LNCaP clone FGC (cell line): Measurements from ENCODE around the gene ATP5ME.

Source experiments
- DNase-seq: peaks from one replicate; pipeline ENCODE4 v3.0.0-alpha.2; 2011; ENCODE audit warnings: low read depth
- H3K4me3 ChIP-seq: 2 replicates; pipeline ENCODE4 v1.5.1; 2011; ENCODE audit warnings: mild to moderate bottlenecking, low read depth, low read length, control low read depth
- TF ChIP-seq, protein P1 (sequence below): IDR thresholded peaks from 2 replicates; pipeline ENCODE4 v1.5.1; 2012; ENCODE audit warnings: mild to moderate bottlenecking; ENCODE audit not compliant: control insufficient read depth, insufficient read depth; ENCODE audit errors: extremely low read depth

Gene ATP5ME

DNA sequence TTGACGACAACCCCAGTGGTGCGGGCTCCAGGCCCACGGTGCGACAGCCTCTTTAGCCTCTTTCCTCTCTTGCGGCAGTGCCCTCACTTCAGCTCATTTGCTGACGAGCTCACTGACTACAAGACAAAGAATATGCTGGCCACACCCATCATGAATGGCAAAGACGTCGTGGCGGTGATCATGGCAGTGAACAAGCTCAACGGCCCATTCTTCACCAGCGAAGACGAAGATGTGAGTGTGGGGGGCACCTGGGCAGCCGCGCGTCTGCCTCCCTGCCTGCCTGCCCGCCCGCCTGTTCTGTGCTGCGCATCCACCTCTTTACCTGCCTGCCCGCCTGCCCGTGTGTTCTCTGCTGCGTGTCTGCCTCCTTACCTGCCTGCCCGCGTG is 39.5 kb downstream of the ATP5ME start:
- DNase-seq: no peak
- no peak overlapping the region for H3K4me3 ChIP-seq
- TF ChIP-seq, protein P1, sequence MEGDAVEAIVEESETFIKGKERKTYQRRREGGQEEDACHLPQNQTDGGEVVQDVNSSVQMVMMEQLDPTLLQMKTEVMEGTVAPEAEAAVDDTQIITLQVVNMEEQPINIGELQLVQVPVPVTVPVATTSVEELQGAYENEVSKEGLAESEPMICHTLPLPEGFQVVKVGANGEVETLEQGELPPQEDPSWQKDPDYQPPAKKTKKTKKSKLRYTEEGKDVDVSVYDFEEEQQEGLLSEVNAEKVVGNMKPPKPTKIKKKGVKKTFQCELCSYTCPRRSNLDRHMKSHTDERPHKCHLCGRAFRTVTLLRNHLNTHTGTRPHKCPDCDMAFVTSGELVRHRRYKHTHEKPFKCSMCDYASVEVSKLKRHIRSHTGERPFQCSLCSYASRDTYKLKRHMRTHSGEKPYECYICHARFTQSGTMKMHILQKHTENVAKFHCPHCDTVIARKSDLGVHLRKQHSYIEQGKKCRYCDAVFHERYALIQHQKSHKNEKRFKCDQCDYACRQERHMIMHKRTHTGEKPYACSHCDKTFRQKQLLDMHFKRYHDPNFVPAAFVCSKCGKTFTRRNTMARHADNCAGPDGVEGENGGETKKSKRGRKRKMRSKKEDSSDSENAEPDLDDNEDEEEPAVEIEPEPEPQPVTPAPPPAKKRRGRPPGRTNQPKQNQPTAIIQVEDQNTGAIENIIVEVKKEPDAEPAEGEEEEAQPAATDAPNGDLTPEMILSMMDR: no peak

DNA sequence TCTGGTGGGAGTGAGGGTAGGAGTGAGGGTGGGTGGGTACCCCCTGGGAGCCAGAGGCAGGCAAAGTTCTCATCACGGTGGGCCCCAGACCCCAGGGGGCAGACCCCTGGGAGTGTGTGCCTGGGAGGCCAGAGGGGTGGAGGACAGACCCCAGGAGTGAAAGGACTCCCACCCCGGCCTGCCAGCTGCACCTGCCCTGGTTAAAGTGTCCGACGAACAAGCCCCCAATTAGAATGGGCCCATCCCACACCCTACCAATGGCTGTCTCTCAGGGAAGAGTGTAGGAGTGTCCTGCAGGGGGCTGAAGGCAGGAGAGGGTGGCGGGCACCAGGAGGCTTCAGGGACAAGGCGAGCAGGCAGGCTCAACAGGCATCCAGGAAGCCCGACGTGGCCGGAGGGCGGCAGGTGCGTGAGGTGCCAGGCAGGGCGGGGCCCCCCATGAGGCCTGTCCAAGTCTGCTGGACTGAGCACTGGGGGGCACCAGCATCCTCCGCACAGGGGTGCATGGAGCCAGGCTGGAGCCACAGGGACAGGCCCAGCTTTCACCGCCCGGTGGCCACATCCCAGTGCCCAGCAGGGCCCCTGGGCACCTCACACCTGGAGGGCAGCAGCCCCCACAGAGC is 40.0 kb downstream of the ATP5ME start:
- no peak overlapping the region for H3K4me3 ChIP-seq
- DNase-seq: no peak
- TF ChIP-seq, protein P1: no peak

GRCh38 chr4:633406-633805 is 40.7 kb downstream of the ATP5ME start:
- H3K4me3 ChIP-seq: no peak overlapping the region
- TF ChIP-seq, protein P1: no peak
- no peak for DNase-seq

DNA sequence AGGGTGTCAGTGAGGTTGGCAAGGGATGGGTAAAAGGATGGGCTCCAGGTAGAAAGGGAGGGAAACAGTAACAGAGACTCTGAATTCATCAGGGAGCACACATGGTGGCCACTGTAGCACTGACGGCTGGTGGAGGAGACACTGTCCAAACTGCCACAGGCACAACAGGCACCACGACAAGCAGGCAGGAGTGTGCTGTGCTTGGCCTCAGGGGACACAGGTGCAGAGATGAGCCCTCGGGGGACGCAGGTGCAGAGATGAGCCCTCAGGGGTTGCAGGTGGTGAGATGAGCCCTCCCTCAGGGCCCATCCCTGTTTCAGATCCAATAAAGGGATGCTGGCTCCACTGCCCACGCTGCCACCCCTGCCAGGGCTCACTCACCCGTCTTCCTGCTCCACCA is 41.1 kb downstream of the ATP5ME start:
- DNase-seq: no peak
- TF ChIP-seq, protein P1: no peak

GRCh38 chr4:632196-632790 is 41.8 kb downstream of the ATP5ME start:
- no peak overlapping the region for H3K4me3 ChIP-seq
- TF ChIP-seq, protein P1: no peak
- no peak for DNase-seq

More for the DNA sequence above, 41.1 kb downstream of the ATP5ME start:
- no peak overlapping the region for H3K4me3 ChIP-seq

- no peak overlapping the region for H3K4me3 ChIP-seq
- DNase-seq: no peak
- TF ChIP-seq, protein P1: no peak
Observed at GRCh38 chr4:630656-631055, 43.4 kb downstream of the ATP5ME start.
